MG63 (cell line): Measurements from ENCODE around the gene HSBP1L1. TPM values are rescaled to one million over a fixed set of nuclear protein-coding genes. Genes with fewer than 3 reads are reported as not detected.

Source experiments
- DNase-seq: peaks from one replicate; pipeline ENCODE4 v3.0.0-alpha.2; 2020
- H3K27me3 ChIP-seq: fragments of 250-450 bp; sonication (Bioruptor Pico); 2 replicates; pipeline ENCODE4 v1.5.1; 2020; ENCODE audit warnings: mild to moderate bottlenecking, moderate library complexity
- H3K36me3 ChIP-seq: fragments of 250-450 bp; sonication (Bioruptor Pico); 2 replicates; pipeline ENCODE4 v1.5.1; 2020; ENCODE audit warnings: mild to moderate bottlenecking, moderate library complexity
- H3K4me3 ChIP-seq: fragments of 250-450 bp; sonication (Bioruptor Pico); 2 replicates; pipeline ENCODE4 v1.5.1; 2020; ENCODE audit warnings: mild to moderate bottlenecking, moderate library complexity
- H3K9me3 ChIP-seq: fragments of 250-450 bp; sonication (Bioruptor Pico); 2 replicates; pipeline ENCODE4 v1.5.1; 2020; ENCODE audit warnings: mild to moderate bottlenecking, moderate library complexity
- total RNA-seq: library from RNA; depleted of rRNA; stranded (reverse); fragments of >200 nt; shearing (Covaris generic); gene quantifications from 2 replicates; pipeline ENCODE4 v1.2.3, GENCODE V29; 2014; ENCODE audit warnings: low replicate concordance

The HSBP1L1 gene
- total RNA-seq, 1 experiment from 2014 or later = not detected

DNA sequence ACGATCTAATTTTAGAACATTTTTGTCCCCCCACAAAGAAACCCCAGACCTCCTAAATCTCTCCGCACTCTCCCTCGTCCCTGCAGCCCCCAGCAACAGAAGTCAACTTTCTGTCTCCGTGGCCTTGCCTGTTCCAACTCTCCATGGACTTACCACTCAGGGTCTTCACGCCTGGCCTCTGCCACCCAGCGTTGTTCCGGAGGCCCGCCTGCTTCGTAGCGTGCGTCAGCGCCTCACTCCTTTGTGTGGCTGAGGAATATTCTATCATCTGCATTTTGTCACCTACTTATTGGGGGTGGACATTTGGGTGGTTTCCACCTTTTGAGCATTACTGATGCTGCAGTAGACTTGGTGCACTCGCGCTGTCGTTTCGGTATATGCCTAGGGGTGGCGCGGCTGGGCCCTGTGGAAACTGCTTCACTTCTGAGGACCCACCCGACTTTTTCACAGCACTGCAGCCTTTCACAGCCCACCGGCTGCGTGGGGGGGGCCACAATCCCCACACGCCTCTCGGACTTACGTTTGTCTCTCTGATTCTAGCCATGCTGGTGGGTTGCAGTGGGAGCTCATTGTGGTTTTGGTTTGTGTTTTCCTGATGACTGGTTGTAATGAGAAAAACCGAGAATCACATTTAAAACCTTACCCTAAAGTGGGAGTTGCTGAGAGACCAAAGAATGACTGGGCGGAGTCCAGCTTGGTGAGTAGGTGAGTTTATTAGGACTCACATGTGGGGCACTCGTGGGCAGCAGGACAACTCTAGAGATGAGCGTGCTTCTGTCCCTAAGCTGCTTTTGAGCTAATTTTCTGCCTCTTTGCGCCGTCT, 1.4 kb upstream of the HSBP1L1 start:
- no peaks in the 10 kb centered on the region for H3K9me3 ChIP-seq
- no peak for DNase-seq
- H3K36me3 ChIP-seq = no peaks in the 10 kb centered on the region
- no peaks in the 10 kb centered on the region for H3K27me3 ChIP-seq
- H3K4me3 ChIP-seq = no peak overlapping the region

DNA sequence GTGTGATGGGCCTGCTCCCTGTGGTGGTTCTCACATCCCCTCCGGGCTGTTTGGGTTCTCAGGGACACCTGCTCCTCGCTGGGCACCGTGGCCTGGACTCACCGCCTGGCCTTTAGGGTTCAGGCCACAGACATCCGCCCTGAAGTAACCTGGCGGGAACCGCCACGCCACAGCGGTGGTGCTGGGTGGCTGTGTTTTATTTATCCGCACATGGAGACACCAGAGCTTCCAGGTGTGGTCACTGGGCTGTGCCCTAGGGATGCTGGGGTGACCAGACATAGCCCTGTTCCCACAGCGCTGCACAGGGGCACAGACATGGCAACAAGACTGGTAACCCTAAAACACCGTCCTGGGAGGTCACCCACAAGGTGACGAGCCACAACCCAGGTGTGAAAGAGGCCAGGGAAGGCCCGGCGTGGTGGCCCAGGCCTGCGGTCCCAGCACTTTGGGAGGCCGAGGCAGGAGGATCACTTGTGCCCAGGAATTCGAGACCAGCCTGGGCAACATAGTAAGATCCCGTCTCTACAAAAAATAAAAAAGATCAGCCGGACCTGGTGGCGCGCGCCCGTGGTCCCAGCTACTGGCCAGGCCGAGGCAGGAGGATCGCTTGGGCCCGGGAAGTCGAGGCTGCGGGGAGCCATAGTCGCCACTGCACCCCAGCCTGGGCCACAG, 649 bp upstream of the HSBP1L1 start:
- no peak for DNase-seq
- no peaks in the 10 kb centered on the region for H3K27me3 ChIP-seq
- no peaks in the 10 kb centered on the region for H3K36me3 ChIP-seq
- H3K4me3 ChIP-seq = no peak overlapping the region
- no peaks in the 10 kb centered on the region for H3K9me3 ChIP-seq

DNA sequence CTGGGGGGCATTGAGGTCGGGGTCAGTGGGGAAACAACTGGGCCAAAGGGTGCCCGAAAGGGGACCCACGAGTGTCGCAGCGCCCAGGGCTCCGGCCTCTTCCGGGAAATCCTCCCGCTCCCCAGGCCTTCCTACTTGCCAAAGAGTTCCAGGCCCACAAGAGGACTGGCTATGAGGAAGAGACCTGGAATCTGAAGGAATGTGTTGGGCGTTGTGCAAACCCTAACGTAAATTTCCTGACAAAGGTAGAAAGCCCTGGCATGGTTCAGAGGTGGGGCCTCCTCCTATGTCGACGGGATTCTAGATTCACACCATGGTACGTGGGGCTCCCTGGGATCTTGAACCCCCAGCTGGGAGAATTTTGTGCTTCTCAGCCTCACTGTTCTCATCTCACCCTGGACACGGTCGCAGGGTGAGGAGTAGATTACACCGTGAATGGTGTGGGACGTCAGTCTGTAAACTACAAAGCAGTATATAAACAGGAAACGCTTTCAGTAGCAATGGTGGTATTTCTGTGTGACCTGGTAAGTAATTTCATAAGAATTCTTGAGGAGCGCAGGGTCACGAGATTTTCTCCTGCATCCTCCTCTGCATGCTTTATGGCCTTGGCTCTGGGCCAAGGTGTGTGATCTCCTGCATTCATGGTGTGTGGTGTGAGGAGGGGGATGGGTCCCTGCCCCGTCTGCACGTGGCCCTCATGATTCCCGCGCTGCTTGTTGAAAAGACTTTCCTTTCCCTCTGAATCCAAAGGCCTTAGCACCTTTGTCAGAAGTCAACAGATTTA, 868 bp downstream of the HSBP1L1 start:
- no peak overlapping the region for H3K4me3 ChIP-seq
- no peaks in the 10 kb centered on the region for H3K27me3 ChIP-seq
- H3K36me3 ChIP-seq = peaks cover 3% of the 10 kb centered on the region
- DNase-seq = no peak
- H3K9me3 ChIP-seq = no peaks in the 10 kb centered on the region

DNA sequence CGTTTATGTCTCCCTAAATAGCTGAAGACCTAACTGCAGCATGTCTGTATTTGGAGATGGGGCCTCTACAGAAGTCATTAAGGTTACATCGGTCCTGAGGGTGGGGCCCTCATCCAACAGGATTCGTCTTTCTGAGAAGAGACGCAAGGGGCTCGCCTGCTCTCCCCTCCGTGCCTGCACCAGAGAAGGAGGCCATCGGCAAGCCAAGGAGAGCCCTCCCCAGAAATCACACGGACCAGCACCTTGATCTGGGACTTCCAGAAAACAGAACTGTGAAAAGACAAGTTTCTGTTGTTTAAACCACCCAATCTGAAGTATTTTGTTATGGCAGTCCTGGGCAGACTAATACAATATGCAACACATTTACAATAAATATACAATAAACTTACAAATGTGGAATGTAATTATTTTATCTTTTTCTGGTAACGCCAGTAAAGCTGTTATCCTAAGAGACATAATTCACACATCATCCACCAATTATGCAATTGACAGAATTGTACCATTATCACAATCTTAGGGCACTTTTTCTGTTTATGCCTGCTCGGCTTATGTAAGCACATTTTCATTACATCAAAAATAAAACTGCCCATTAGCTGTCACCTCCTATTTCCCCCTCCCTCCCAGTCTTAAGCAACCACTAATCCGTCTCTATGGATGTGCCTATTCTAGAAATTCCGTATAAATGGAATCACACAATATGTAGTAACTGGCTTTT, 6.1 kb downstream of the HSBP1L1 start:
- no peaks in the 10 kb centered on the region for H3K9me3 ChIP-seq
- H3K4me3 ChIP-seq = no peak overlapping the region
- H3K36me3 ChIP-seq = peaks cover 51% of the 10 kb centered on the region
- DNase-seq = no peak
- H3K27me3 ChIP-seq = no peaks in the 10 kb centered on the region

DNA sequence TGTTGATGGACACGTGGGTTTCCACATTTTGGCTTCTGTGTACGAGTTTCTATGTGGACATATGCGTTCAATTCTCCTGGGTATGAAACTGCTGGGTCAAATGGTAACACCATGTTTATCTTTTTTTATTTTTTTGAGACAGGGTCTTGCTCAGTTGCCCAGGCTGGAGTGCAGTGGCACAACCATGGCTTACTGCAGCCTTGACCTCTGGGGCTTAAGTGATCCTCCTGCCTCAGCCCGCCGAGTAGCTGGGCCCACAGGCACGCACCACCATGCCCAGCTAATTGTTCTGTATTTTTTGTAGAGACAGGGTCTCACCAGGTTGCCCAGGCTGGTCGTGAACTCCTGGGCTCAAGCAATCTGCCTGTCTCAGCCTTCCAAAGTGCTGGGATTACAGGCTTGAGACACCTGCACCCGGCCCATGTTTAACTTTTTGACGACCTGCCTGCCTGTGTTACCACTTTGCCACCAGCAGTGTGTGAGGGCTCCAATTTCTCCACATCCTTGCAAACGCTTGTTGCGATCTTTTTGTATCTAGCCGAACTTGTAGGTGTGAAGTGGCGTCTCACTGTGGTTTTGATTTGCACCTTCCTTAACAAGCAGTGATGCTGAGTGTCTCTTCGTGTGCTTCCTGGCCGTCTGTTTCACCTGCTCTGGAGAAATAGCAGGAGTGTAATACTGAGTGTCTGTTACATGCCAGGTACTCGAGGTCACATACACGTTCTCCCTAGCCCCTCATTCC, 6.9 kb downstream of the HSBP1L1 start:
- Histone ChIP-seq H3K36me3 (peaks cover 58% of the 10 kb centered on the region), H3K9me3 (no peaks in the 10 kb centered on the region), H3K4me3 (no peak overlapping the region), H3K27me3 (no peaks in the 10 kb centered on the region)
- DNase-seq = no peak

DNA sequence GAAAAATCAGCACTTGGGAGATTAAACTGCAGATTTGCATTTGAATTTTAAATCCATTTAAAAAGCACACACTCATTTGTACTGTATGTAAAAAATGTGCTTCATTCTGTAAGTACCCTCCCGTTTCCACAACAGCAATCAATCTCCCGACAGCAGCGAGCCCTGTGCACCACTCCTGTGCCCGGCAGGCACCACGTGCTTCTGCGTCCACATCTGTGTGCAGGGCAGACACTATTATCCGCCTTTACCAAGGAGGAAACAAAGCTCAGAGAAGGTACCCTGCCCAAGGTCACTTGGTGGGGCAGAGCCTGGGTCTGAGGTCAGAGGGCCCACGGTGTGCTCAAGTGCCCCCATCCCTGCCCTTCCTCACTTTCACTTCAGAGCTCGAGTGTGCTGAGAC, 7.5 kb downstream of the HSBP1L1 start:
- DNase-seq = no peak
- Histone ChIP-seq H3K9me3 (no peaks in the 10 kb centered on the region), H3K36me3 (peaks cover 61% of the 10 kb centered on the region), H3K27me3 (no peaks in the 10 kb centered on the region), H3K4me3 (no peak overlapping the region)

DNA sequence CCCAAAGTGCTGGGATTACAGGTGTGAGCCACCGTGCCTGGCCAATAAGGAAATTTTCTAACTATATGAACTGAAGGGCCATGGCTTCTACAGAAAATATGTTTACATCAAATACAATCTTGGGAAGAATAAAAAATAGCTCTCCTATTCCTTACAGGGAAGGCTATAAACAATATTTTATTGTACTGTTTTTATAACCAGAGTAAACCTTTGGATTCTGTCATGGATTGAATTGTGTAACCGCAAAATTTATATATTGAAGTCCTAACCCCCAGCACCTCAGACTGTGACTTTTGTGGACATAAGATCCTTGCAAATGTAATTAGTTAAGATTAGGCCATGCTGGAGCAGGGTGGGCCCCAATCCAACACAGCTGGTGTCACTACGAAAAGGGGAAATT, 8.3 kb downstream of the HSBP1L1 start:
- Histone ChIP-seq H3K36me3 (peaks cover 65% of the 10 kb centered on the region), H3K4me3 (no peak overlapping the region), H3K27me3 (no peaks in the 10 kb centered on the region), H3K9me3 (no peaks in the 10 kb centered on the region)
- DNase-seq = no peak

DNA sequence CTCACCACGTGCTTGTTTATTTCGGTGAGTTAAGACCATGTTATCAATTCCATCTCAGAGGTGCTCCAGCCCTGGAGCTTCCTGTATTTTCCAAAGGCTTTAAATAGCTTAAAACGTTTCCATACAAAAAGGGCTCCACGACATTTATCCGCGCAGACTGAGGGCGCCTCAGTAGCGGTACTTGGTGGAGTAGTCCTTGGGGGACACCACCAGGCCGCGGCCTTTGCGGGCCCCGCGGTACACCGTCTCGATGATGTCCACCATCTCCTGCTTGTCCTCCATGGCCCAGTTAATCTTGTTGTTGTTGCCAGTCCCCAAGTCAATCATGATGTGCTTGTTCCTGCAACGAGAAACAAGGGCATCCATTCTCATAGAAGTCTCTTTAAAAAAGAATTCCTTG, 9.1 kb downstream of the HSBP1L1 start:
- H3K27me3 ChIP-seq = no peaks in the 10 kb centered on the region
- DNase-seq = no peak
- H3K9me3 ChIP-seq = no peaks in the 10 kb centered on the region
- peaks cover 65% of the 10 kb centered on the region for H3K36me3 ChIP-seq
- H3K4me3 ChIP-seq = no peak overlapping the region

DNA sequence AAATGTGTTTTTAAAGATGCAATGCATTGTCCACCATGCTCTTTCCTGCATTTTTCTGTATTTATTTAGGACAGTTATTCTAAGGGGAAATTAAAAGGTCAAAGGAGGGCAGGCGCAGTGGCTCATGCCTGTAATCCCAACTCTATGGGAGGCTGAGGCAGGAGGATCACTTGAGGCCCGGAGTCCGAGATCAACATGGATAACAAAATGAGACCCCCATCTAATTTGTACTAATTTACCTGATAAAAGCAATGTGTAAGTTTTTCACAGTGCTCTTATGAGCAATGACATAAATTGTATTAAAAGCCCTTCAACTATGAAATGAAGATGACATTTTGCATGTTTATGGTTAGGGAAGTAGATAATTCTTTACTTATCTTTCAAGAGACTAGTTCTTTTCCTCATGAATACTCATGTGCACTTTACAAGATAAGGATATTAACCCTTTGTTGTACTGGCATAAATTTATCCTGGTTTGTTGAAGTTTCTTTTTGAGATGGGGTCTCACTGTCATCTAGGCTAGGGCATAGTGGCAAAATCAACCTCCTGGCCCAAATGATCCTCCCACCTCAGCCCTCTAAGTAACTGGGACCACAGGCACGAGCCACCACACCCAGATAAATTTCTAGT, 9.7 kb downstream of the HSBP1L1 start:
- H3K4me3 ChIP-seq = no peak overlapping the region
- DNase-seq = no peak
- no peaks in the 10 kb centered on the region for H3K9me3 ChIP-seq
- peaks cover 68% of the 10 kb centered on the region for H3K36me3 ChIP-seq
- H3K27me3 ChIP-seq = no peaks in the 10 kb centered on the region

DNA sequence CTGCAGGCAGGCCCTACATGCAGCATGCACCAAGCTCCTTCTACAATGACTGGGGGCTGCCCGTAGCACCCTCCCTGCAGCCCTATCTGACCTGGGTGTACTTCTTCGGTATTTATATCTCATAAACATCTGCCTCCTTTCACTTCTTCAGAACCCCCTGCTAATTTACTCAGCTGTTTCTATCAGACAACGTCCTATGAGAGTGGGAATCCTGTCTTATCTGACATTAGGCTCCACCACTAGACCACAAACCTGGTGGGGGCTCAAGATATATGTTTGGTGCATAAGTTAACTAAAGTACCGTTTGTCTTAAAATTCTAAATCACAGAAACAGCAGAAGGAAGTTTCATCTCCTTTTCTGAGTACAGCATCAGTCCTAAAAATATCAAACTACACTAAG, 10.6 kb downstream of the HSBP1L1 start:
- no peak for DNase-seq

DNA sequence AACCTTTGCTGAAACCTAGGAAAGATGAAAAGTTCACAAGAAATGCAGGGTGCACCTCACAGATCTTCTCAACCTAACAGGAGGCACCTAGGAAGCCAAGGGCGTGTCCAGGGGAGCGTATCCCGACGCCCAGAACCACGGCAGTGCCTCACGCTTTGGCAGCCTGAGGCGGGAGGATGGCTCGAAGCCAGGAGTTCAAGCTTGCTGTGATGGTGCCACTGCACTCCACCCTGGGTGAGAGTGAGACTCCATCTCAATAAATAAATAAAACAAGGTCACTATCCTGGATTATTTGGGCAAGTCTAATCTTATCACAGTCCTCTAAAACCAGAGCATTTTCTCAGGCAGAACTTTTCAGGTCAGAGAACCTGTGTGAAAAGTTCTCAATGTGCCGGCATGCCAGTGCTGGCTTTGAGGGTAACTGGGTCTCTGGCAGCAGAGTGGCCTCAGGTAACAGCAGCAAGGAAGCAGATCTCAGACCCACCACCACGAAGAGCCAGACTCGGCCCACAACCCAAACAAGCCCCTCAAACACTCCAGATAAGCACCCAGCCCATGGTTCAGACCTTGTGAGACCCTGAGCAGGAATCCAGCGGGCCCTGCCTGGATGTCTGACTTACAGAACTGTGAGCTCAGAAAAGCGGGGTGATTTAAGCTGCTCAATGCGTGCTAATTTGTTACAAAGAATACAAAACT, 11.7 kb downstream of the HSBP1L1 start:
- Histone ChIP-seq H3K36me3 (peaks cover 68% of the 10 kb centered on the region), H3K4me3 (no peak overlapping the region), H3K27me3 (no peaks in the 10 kb centered on the region), H3K9me3 (no peaks in the 10 kb centered on the region)
- DNase-seq = no peak

More for the DNA sequence above, 10.6 kb downstream of the HSBP1L1 start:
- H3K27me3 ChIP-seq = no peaks in the 10 kb centered on the region
- no peaks in the 10 kb centered on the region for H3K9me3 ChIP-seq
- no peak overlapping the region for H3K4me3 ChIP-seq
- peaks cover 77% of the 10 kb centered on the region for H3K36me3 ChIP-seq

DNA sequence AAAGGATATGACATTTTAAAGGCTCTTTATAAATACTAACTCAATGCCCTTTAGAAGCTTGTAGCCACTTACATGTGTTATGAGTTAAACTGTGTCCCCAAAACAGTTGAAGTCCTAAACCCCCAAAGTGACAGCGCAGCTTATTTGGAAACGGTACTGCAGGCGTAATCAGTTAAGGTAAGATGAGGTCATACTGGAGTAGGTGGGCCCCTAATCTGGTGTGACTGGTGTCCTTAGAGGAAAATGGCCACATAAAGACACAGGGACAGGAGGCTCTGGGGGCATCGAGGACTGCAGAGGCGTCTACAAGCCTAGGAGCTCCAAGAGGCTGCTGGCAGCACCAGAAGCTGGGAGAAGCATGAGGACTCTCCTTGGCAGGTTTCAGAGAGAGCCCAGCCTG, 15.4 kb downstream of the HSBP1L1 start:
- DNase-seq = no peak
- no peaks in the 10 kb centered on the region for H3K27me3 ChIP-seq
- H3K4me3 ChIP-seq = no peak overlapping the region
- no peaks in the 10 kb centered on the region for H3K9me3 ChIP-seq
- peaks cover 59% of the 10 kb centered on the region for H3K36me3 ChIP-seq

DNA sequence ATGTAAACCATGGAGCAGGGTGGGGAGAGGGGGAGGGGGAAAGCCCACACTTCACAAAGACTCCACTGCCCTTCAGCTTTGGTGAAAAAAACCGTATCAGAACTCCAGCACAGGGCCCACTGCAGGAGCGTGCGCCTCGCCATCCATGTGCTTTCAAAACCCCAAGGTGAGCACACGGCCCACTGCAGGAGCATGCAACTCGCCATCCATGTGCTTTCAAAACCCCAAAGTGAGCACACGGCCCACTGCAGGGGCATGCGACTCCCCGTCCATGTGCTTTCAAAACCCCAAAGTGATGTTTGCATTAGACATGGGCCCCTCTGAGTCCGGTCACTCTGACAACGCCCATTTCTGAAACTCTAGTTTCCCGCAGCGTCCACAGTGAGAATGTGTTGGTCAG, 16.1 kb downstream of the HSBP1L1 start:
- DNase-seq = no peak
- Histone ChIP-seq H3K4me3 (no peak overlapping the region), H3K36me3 (peaks cover 59% of the 10 kb centered on the region), H3K27me3 (no peaks in the 10 kb centered on the region), H3K9me3 (no peaks in the 10 kb centered on the region)

DNA sequence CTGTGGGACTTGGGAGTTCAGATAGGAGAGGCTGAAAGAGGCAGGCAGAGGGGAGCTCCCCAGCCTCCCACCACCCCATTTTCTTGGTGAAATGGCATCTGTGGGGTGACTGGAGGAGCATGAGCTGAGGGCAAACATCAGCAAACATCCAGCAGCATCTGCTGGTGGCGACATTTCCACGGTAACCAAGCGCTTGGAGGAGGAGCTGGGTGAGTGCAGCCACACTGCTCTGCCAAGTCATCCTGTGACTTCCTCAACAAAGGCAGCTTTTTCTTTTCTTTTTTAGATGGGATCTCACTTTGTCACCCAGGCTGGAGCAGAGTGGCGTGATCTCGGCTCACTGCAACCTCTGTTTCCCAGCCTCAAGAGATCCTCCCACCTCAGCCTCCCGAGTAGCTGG, 18.3 kb downstream of the HSBP1L1 start:
- H3K9me3 ChIP-seq = no peaks in the 10 kb centered on the region
- no peak overlapping the region for H3K4me3 ChIP-seq
- DNase-seq = no peak
- peaks cover 54% of the 10 kb centered on the region for H3K36me3 ChIP-seq
- no peaks in the 10 kb centered on the region for H3K27me3 ChIP-seq

DNA sequence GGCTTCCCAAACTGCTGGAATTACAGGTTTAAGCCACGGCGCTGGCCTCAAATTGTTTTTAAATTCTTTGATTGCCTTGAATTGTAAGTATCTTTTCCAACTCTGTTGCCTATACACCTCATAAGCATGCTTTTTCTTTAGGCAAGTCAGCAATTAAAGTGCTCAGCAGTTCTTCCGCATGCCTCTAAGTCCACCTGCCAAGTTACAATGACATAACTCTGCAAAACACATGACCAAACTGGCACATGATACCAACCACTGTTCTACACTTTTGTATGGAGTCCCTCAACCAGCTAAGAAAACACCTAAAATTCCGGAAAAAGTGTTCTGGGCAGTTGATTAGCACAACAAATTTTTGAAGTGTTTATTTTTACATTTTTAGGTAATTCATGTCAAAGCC, 18.8 kb downstream of the HSBP1L1 start:
- Histone ChIP-seq H3K36me3 (peaks cover 54% of the 10 kb centered on the region), H3K27me3 (no peaks in the 10 kb centered on the region), H3K4me3 (no peak overlapping the region), H3K9me3 (no peaks in the 10 kb centered on the region)
- DNase-seq = no peak
